GM15510 (cell line): ENCODE measurements around the gene PTPN21.

Source experiments
- POLR2A ChIP-seq: IDR thresholded peaks from 3 replicates; pipeline ENCODE4 v1.6.1; 2011; ENCODE audit warnings: borderline replicate concordance; ENCODE audit not compliant: insufficient read length; ENCODE audit errors: extremely low read depth

PTPN21 gene

DNA sequence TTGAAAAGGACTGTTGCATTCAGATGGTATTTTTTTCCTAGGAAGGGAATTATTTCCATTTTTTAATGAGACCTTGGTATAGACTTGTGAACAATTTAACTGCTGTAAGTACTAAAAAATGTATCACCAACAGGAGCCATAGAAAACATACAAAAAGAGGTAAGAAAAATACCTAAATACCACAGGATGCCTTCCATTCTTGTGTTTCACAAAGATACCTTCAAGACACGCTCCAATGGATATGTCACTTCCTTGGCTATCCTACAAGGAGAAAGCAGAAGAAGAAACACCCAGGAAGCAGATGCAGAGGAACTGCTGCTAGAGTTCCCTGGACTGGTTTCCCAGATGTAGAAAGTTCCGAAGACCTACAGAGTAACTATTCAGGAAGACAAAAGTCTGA is 54.2 kb downstream of the PTPN21 start:
- no peak for TF ChIP-seq POLR2A

DNA sequence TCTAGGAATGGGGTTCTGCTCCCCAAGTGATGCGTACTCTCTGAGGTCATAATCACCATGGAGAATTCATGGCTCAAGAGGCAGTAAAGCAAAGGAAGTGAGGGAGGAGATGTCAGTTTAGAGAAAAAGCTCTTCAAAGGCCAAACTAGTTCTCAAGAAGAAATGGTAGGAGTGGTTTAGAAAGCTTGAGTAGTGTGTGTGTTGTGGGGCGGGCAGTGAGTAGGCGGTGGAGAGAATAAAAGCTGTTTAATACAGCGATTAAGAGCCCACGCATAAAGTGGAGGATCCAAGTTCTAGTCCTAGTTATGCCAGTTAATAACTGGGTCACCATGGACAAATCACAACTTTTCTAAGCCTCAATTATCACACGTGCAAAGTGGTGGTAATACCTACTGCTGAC is 55.6 kb downstream of the PTPN21 start:
- TF ChIP-seq POLR2A, result no peak

DNA sequence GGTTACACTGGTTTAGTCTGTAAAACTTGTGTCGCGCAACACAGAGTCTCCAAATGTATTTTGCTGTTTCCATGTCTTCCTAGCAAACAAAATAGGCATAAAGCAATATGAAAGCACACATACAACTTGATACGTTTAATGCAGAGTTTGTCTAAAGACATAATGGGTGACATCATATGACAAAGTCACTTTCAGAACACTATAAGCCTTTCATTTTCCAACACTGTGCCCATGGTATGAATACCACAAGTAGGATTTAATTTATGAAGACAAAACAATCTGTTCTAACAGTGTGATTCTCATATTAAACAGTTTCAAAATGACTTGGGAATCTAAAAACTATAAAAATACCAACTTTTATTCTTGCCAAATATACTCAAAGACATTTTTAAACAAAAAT is 58.4 kb downstream of the PTPN21 start:
- no peak for TF ChIP-seq POLR2A

DNA sequence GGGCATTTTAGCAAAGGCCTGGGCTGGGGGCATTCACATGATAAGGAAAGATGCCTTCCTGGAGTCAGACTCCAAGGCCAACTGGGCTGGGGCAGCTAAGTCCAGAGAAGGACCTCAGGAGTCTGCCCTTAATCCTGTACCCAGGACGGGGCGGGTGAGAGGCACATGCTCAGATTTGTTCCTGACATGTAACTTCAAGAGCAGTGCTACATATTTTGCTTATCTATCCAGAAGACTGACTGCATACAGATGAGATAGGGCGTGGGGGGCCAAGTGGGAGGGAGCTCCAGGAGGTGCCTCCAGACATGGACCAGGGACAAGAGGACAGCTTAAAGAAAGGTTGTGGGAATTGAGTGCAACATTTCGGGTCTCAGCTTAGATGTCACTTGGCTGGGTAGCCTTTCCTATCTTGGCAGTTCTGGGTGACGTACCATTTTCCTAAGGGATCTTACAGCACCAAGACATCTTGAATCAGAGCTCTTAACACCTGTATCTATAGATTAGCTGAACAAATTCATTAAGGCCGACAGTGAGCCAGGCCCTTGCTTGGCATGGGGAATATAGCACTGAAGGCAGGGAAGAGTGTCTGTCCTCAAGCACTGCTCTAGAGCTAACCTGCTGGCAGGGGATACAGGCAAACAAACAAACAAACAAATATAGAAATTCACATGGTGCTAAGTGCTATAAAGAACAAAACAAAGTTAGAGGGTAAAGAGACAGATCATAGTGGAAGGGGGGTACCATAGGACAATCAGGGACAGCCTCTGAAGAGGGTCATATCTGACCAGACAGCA is 61.2 kb downstream of the PTPN21 start:
- no peak for TF ChIP-seq POLR2A

DNA sequence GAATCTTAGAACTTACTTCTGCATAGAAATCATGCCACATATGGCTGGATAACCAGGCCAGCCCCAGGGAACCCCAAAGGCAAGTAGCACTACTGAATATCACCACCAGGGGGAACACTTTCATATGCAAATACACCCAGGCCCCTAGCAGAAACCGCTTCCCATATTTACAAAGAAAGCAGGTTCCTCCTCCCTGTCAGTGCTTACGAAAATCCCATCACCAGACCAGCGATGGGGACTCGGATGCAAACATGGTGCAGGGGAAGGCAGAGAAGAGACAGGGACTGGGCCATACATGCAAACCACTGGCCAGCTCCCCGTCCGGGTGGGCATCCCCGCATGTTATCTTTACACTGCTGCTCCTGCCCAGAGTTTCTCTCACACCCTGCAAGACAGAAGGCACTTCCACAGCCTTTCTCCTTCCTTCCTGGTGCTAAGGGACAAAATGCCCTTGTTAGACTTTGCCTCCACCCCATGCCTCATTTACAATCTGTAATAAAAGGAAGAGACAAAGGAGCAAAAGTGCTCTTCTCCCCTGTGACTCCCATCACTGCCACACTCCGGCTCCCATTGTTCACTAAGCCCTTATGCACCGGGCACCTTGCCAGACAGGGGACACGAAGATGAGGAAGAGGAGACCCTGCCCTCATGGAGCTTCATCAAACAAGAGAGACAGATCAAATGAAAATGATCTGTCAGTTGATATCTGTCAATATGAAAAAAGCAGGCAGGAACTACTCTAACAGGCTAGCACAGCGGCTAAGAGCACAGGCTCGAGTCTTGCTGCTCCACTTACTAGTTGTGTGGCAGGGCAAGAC is 62.3 kb downstream of the PTPN21 start:
- TF ChIP-seq POLR2A, result no peak

DNA sequence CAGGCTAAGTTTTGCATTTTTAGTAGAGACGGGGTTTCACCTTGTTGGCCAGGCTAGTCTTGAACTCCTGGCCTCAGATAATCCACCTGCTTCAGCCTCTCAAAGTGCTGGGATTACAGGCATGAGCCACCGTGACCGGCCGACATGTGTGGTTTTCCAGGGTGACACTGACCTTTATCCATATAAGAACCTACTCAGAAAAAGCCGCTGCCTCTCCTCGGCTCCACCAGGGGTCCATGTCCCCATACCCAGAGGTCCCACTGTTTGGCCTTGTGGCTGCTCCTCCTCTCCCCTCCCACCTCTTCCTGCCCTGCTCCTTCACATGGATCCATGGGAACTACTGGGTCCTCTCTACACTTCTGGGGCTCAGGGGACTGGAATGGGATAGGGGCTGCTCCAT is 64.6 kb downstream of the PTPN21 start:
- TF ChIP-seq POLR2A, result no peak

DNA sequence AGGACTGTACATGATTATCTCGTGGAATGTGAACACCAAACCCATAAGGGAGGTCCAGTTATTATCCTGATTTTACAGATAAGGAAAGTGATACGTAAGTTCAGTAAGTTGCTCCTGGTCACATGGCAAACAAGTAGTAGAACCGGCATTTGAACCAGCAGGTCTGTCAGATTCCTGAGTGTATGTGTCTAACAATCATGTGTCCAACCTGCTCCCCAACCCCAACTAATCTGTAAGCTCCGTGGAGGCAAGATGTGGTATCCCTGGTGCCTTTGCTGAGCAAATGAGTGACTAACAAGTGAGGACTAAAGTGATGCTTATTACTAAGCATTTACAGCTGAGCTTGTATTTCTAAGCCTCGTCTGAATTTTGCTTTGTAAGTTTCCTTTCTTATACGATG is 65.9 kb downstream of the PTPN21 start:
- TF ChIP-seq POLR2A, result no peak

DNA sequence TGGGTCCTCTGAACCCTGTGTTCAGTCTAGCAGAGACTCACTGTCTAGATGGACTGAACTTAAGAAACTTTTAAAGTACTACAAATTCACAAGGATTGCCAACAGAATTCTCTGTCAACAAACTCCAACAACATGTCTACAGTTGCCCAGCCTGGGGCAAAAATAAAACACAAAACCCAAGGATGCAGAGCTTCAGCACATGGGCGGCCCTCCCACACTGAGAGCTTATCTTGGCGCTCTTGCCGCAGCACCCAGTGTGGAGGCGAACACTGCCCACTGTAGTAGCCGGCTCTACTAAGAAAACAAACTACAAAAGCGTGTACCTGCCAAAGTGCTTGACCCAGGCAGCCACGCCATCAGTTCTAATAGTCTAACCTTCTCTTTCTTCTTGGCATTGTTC is 66.7 kb downstream of the PTPN21 start:
- TF ChIP-seq POLR2A, result no peak

DNA sequence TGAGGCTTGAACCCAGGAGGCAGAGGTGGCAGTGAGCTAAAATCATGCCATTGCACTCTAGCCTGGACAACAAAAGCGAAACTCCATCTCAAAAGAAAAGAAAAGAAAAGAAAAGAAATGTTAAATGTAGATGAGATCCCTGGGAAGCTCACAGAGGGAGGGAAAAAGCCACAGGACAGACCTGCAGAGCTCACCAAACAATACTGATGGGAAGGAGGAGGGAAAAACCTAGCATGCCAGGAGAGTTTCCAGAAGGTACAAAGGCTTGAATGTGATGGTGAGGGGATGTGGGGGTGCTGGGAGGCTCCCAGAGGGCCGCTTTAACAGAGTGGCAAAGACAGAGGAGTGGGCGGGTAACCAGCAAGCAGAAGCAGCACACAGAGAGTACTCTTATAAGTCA is 72.3 kb downstream of the PTPN21 start:
- TF ChIP-seq POLR2A, result no peak

DNA sequence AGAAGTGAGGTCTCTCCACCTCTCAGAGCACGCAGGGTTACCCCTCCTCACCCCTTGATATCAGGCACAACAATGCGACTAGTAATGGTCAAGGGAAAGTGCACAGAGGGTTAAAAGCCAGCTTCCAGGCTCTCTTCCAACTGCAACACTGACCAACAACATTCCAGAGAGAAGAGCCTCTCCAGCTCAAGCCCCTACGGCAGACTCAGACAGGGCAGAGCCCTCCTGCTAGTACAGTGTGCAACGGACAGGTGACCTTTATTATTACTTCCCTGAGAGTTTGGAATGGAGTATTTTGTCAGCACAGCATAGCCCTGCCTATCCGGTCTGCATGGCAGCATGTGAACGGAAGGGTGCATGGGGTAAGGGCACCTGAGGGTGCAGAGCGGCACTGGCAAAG is 73.0 kb downstream of the PTPN21 start:
- no peak for TF ChIP-seq POLR2A

DNA sequence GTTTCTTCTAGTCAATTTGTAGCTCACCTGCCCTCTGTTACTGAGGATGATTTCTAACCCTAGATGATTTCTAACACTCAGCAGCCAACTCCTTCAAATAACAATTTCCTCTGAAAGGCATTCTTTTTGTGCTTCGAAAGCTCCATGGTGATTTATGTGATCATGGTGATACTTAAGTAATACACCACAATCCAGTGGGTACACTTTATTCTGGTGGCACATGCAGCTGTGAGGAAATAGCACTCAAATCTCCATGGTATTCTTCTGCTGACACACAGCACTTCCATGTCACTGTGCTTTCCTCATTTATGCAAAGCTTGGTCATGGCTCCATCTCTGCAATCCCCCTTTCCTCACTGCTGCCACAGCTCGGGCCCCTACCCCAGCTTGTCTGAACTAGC is 73.7 kb downstream of the PTPN21 start:
- no peak for TF ChIP-seq POLR2A

DNA sequence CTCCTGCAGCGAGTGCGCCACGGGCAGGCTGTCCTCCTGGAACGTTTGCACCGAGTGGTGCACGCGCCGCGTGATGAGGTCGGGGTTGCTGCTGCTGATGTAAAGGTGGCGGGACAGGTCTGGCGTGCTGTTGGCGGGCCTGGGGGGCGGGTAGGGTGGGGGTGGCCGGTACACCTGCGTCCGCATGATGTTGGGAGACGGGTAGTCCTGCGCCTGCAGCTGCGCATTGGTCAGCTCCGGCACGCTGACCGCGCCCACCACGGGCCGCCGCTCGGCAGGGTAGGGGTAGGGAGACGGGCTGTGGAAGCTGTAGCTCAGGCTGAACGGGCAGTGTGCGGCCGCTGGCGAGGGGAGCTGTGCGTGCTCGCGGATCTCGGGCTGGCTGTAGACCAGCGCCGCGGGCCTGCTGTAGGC is 75.2 kb downstream of the PTPN21 start:
- no peak for TF ChIP-seq POLR2A

DNA sequence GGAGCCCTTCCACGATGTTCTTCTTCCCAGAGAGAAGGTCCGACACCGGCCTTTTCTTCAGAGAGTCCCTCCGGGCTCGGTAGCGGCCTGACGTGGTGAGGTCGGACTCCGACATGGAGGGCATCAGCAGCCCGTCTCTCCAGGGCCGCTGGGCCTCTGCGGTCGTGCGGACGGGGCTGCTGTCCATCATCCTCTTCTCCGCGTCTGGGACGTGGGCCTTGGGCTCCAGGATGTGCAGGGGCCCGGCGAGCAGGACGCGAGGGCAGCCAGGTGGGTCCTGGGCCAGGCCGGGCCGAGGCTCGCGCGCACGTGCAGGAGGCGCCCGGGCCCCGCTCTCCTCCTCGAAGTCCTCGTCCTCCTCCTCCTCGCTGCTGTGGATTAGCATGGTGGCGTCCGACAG is 75.9 kb downstream of the PTPN21 start:
- TF ChIP-seq POLR2A, result no peak

DNA sequence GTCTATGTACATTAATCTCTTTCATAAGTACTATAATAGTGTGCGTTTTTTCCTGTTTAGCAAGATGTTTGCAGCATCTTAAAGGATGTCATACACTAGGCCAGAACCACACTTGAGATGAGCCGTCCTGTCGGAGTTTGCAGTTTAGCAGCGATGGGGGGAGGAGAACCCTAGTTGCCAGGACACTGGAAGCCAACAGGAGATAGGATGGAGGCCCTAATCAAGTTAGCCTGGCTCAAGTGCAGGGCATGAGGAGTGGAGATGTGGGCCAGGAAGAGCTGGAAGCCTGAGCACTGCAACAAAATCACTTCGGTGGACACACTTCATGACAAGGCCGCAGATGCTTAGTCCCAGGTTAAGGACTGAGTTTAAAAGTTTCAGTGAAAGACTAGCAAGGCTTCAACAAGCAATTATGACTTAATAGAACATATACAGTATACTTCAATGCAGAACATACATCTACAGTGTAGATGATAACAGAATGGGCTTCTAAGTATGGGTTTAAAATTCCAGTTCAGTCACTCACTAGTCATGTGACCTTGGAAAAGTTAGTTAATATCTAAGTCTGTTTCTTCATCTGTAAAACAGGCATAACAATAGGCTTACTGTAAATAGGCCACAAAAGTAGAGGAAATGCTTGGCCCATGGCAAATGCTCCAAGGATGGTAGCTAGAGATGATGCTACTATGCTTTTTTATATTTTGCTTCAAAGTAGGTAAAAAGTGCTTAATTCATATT is 77.1 kb downstream of the PTPN21 start:
- no peak for TF ChIP-seq POLR2A

DNA sequence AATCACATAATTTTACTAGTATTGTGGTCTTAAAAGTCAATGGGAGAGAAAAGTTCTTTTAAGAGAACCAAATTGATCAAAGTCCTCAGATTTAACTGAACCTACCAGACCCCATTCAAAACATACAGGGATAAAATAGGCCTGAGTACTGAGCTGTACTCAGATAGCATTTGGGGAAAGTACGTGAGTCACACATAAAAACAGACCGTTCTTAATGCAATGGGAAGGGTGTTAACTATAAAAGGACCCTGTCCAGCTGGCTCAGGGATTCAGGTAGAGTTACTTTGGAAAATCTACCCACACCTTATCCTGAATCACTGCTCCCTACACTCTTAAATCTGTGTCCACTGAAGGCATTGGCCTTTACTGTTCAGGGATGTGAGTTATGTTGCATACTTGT is 78.0 kb downstream of the PTPN21 start:
- no peak for TF ChIP-seq POLR2A
